Activated CD8-positive, alpha-beta memory T cell treated with anti-CD3 and anti-CD28 coated beads, Interleukin-2, amount 50 U/mL, for 48 hours (primary cell): Measurements from ENCODE around the gene SREK1IP1.
"Not testable (repeated sequence)": the region's sequence is repeated elsewhere in the genome, so short reads cannot be mapped to it uniquely, and the experiment has no call there.

ENCODE experiments used
- DNase-seq: peaks from one replicate; pipeline ENCODE4 v3.0.0-alpha.2; 2020

The SREK1IP1 gene

GRCh38 chr5:64763948-64764503 is 4.5 kb downstream of the SREK1IP1 start:
- DNase-seq = no peak

GRCh38 chr5:64759960-64760660 is 8.4 kb downstream of the SREK1IP1 start:
- no peak for DNase-seq

GRCh38 chr5:64758901-64759300 is 9.6 kb downstream of the SREK1IP1 start:
- no peak for DNase-seq

GRCh38 chr5:64754066-64754465 is 14.4 kb downstream of the SREK1IP1 start:
- DNase-seq = no peak

- DNase-seq = no peak
These were observed 19.1 kb downstream of the SREK1IP1 start for GRCh38 chr5:64749385-64749784.

GRCh38 chr5:64746446-64746845 is 22.0 kb downstream of the SREK1IP1 start:
- no peak for DNase-seq

- no peak for DNase-seq
These were observed 23.6 kb downstream of the SREK1IP1 start for GRCh38 chr5:64744914-64745313.

GRCh38 chr5:64742821-64743220 is 25.7 kb downstream of the SREK1IP1 start:
- no peak for DNase-seq

GRCh38 chr5:64742411-64742810 is 26.1 kb downstream of the SREK1IP1 start:
- no peak for DNase-seq

GRCh38 chr5:64727150-64727549 is 41.3 kb downstream of the SREK1IP1 start:
- DNase-seq = no peak

- DNase-seq = no peak
These were observed 45.9 kb downstream of the SREK1IP1 start for GRCh38 chr5:64722588-64722987.

GRCh38 chr5:64714495-64714894 is 54.0 kb downstream of the SREK1IP1 start:
- DNase-seq = not testable (repeated sequence)

- no peak for DNase-seq
These were observed 61.3 kb downstream of the SREK1IP1 start for GRCh38 chr5:64707191-64707590.

GRCh38 chr5:64706074-64706473 is 62.4 kb downstream of the SREK1IP1 start:
- DNase-seq = not testable (repeated sequence)

- DNase-seq = no peak
These were observed 67.7 kb downstream of the SREK1IP1 start for GRCh38 chr5:64700765-64701164.

- DNase-seq = not testable (repeated sequence)
These were observed 72.1 kb downstream of the SREK1IP1 start for GRCh38 chr5:64696414-64696813.

- no peak for DNase-seq
These were observed 74.9 kb downstream of the SREK1IP1 start for GRCh38 chr5:64693636-64694035.

GRCh38 chr5:64691291-64691690 is 77.2 kb downstream of the SREK1IP1 start:
- DNase-seq = no peak

GRCh38 chr5:64690417-64691151 is 77.9 kb downstream of the SREK1IP1 start, which contains the start of gene SHISAL2B:
Gene SHISAL2B, plus strand, starts transcription at chr5:64690503. Its CDS starts 121 bp downstream, at chr5:64690624.
- peak; percentile 54 for DNase-seq

- no peak for DNase-seq
These were observed 78.4 kb downstream of the SREK1IP1 start for GRCh38 chr5:64690104-64690416.

GRCh38 chr5:64688965-64689364 is 79.5 kb downstream of the SREK1IP1 start:
- DNase-seq = no peak

- no peak for DNase-seq
These were observed 80.1 kb downstream of the SREK1IP1 start for GRCh38 chr5:64688391-64688790.

GRCh38 chr5:64685866-64686265 is 82.6 kb downstream of the SREK1IP1 start:
- DNase-seq = no peak

GRCh38 chr5:64682608-64683007 is 85.9 kb downstream of the SREK1IP1 start:
- no peak for DNase-seq
